ENCODE measurements around the gene ZNF343.

The ZNF343 gene

DNA sequence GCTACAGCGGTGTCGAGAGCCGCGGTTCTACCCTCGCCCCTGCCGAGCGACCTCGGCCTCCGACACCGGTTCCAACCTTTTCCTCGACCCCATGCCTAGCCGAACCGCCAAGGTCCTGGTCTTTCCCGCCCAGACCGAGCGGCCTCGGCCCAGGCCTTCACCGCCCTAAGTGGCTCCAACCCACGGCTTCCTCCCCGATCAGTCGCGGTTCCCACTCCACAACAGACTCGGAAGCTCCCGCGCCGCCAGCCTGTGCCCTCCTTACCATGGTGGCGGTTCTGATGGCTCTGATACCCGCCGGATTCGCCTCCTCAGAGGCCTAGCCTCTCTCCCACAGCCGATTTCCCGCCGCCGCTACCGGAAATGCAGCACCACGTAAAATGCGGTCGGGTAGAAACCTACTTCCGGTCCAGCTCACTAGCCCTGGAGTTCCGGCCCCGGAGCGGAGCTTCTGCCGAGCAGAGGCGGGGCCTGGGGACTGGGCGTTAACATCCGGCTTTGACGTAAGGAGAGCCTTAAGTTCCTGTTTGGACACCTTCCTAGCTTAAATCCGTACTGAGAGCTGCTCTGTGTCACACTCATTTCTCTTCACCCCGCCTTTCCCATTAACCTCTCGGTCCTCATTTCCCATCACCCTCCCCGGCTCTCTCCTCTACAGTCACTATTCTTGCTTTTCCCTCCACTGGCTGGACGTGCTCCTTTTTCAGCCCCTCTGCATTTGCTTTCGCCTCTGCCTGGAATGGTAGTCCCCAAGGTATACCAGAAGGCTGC is 38.1 kb downstream of the ZNF343 start, which contains the start of gene SNRPB:
Gene SNRPB (minus strand): TSS at position 367 of the 771 bp plus-strand sequence. CDS start 99 bp downstream, at position 268.
- DNase-seq, result peak; percentile 85

DNA sequence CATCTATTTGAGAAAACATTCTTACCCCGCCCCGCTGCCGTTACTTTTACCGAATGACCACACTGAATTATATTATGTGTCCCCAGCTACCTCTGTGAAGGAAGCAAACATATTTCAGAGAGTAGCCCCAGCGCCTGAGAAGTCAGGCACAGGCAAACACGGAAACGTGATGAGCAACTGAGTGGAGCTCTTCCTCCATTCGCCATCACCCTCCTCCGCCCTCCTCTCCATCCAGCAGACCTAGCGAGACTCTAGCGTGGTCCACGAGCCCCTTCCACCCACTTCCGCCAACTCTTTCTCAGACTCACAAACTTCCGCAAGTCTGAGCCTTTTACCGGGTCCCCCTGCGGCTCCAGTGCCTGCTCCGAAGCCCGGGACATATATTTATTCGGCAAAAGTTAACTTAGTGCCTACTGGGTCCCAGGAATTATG is 38.7 kb downstream of the ZNF343 start:
- peak; percentile 27 for DNase-seq

DNA sequence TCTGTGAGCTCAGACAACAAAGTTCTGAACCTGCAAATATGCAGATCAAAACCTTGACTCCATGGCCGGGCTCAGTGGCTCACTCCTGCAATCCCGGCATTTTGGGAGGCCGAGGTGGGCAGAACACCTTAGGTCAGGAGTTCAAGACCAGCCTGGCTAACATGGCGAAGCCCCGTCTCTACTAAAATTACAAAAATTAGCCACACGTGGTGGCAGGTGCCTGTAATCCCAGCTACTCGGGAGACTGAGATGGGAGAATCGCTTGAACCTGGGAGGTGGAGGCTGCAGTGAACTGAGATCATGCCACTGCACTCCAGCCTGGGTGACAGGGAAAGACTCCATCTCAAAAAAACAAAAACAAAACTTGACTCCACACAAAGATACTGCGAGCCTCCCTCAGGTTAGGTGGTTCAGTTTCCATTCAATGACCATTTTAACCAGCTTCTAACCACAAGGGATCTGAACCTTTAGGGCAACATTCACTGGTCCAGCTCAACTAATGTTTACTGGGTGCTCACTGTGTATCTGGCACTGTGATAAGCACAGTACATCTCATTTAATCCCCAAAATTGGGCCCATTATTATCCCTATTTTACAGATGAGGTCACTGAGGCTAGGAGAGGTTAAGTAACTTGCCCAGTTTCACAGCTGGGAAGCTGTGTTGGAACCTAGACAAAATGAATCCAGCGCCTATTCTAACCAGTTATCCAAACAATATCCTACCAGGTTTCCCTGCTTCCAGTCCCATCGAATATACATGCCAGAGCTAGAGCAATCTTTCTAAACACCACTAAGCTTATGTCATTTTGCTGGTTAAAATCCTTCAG is 39.9 kb downstream of the ZNF343 start:
- no peak for DNase-seq

DNA sequence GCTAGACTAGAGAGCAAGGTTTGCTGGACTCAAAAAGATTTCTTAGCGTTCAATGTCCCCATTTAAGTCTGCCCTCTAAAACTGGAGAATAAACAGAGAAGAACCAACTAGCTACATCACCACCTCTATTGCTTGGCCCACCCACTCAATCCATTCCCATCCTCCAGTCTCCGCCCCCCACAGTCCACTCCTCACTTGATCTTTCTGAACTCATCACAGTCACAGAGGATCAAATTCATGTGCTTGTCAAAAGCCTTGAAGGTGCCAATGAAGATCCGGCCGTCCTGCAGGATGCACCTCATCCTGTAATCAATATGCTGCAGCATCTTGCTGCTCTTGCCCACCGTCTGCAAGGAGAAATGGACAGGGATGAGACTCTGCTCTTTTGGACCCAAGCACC is 41.3 kb downstream of the ZNF343 start:
- DNase-seq, result no peak

DNA sequence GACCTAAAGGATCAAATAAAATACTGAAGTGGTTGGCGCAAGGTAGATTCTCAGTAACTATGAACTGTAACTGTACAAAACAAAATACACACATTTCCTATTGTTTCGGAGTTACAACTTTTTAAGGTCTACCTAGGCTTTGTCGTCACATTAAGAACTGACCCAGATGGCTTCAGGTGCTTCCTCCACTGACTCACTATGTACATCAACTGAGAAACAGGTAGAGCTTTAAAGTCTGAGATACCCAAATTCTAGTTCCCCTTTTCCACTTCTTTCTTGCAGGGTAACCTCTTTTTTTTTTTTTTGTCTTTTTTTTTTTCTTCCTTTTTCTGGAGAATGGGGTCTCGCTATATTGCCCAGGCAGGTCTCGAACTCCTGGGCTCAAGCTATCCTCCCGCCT is 43.6 kb downstream of the ZNF343 start:
- no peak for DNase-seq

GRCh38 chr20:2463616-2464365 is 44.9 kb downstream of the ZNF343 start:
- no peak for DNase-seq

DNA sequence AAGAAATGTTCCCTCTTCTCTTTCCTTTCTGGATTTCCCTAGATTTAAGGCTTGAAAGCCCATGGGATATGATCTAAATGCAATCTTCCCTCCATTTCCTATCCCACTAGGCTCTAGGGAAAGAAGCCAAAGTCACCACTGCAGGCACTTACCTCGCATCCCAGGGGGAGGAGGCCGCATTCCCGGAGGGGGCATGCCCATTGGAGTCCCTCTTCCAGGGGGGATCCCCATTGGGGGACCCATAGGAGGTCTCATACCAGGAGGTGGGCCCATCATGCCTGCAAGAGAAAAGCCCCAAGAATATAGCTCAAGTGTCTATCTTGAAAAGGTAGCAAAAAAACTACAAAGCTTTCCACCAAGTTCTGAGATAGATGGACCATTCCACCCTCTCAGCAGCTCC is 46.2 kb downstream of the ZNF343 start:
- DNase-seq, result no peak

DNA sequence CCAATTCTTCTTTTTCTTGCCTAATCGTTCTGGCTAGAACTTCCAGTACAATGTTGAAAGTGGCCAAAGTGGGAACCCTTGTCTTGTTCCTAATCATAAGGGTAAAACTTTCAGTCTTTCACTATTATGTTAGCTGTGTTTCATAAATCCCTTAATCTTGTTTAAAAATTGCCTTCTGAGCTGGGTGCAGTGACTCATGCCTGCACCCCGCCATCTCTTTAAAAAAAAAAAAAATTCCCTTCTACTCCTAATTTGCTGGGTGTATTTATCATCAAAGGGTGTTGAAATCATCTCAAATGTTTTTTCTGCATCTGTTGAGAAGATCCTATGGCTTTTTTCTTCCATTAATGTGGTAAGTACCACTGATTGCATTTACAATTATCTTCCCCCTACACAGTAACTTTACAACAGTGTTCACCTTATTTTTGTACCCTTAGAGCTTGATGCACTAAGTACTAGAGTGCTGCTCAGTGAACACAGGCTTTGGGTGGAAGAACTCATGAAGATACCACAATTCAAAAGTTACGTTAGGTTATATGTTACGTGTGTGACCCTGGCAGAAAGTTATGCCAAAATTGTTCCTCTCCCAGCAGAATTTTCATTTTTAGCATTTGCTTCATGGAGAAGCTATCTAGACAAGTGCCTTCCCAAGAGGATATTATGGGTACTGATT is 47.8 kb downstream of the ZNF343 start:
- DNase-seq, result no peak

GRCh38 chr20:2459981-2460751 is 48.5 kb downstream of the ZNF343 start:
- DNase-seq, result no peak

- DNase-seq, result no peak
Measured at GRCh38 chr20:2458919-2459499, 49.7 kb downstream of the ZNF343 start.

GRCh38 chr20:2455771-2456497 is 52.8 kb downstream of the ZNF343 start:
- no peak for DNase-seq

DNA sequence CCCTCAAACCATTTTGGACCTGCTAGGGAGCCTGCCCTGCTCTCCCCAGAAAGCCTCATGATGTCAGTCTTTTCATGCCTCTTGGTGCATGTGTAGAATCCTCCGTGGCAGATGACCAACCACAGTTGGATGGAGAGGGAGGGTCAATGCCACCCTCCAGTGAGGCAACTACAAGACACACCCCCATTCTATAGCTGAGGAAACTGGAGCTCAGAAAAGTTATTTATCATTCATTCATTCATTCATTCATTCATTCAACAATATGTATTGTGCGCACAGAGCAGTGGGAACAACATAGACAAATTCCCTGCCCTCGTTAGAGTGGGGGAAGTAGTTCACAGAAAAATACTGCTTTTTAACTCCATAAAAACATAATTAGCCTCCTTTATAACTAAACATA is 54.9 kb downstream of the ZNF343 start:
- DNase-seq, result no peak

DNA sequence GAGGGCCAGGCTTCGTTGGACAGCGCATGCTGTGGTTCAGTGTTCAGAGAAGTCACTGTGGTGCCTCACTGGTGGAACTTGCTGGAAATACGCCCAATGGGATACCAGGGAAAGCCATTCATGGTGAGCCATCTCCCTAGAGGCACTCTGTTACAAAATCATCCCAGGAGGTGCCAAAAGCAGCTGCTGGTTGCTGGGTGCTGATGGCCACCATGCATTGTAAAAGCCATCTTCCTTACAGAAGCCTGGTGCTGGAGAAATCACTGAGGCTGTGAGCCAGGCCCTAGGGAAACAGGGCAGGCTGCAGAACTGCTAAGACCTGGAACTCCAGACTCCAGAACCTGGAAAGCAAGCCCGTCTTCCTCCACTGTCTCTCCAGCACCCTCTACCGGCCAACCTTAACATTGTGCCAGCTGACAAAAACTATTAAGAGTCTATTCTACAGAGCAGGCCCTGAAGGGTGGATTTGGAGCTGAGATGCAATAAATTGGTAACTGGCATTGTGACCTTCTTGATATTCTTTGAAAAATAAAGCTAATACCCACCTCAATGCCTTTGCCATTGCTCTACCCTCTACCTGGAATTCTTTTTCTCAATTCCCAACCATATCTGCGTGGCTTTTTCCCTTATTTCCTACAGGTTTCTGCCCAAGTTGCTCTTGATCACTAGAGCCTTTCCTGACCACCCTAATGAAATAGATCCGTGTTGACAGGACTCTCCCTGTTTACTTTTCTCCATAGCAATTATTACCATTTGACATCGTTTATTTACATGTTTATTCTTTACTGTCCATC is 56.6 kb downstream of the ZNF343 start:
- DNase-seq, result peak; percentile 48

- DNase-seq, result no peak
Measured at GRCh38 chr20:2451422-2451821, 57.3 kb downstream of the ZNF343 start.

- no peak for DNase-seq
Measured at GRCh38 chr20:2449386-2449785, 59.3 kb downstream of the ZNF343 start.

DNA sequence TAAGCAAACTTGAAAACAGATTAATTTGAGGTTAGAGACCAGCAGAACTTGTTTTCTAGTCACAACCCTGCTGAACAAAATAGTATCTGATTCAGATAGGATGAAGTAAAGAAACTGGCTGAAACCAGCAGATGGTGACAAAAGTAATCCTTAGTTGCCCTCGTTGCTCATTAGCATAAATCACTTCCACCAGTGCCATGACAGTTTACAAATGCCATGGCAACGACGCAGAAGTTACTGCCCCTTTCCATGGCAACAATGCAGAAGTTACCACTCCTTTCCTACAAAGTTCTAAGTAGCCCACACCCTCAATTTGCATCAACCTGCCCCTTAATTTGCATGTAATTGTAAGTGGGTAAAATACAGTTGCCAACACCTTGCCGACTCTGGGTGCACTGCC is 61.9 kb downstream of the ZNF343 start:
- no peak for DNase-seq

All from 8988T (cell line).